ENCODE measurements around the gene SLAMF7. TPM values are rescaled to one million over a fixed set of nuclear protein-coding genes. Genes with fewer than 3 reads are reported as not detected.

Gene SLAMF7
- polyA plus RNA-seq, 1 donor (not counting 4 experiments of a cell fraction or from before 2014, with no cell fraction given) = 31.0 TPM

- Histone ChIP-seq H3K27ac (ENCODE audit: control insufficient read depth, insufficient read depth, low read length) (no peak overlapping the region), H3K79me2 (ENCODE audit: control insufficient read depth, insufficient read depth, low read length) (no peaks in the 10 kb centered on the region), H3K9ac (ENCODE audit: control insufficient read depth, extremely low read depth, insufficient read depth, low read length) (no peak overlapping the region), H3K9me3 (ENCODE audit: control insufficient read depth, low read depth, low read length) (no peaks in the 10 kb centered on the region), H3K4me1 (ENCODE audit: control insufficient read depth, extremely low read depth, insufficient read depth, low read length) (peaks cover 18% of the 10 kb centered on the region), H3K36me3 (ENCODE audit: control insufficient read depth in 2 of 2, extremely low read depth in 1 of 2, insufficient read depth in 2 of 2, low read length in 2 of 2) (peaks cover 0 to 9% of the 10 kb centered on the region in 2 experiments), H3K4me3 (ENCODE audit: control insufficient read depth in 2 of 3, extremely low read depth in 1 of 3, insufficient read depth in 2 of 3, low read depth in 1 of 3, low read length in 3 of 3) (no peak overlapping the region), H3K4me2 (ENCODE audit: control insufficient read depth, extremely low read depth, insufficient read depth, low read depth, low read length) (no peak overlapping the region), H2AFZ (ENCODE audit: control insufficient read depth, low read length) (no peak overlapping the region), H4K20me1 (ENCODE audit: control insufficient read depth, extremely low read depth, insufficient read depth, low read length) (no peaks in the 10 kb centered on the region), H3K9me1 (ENCODE audit: control insufficient read depth, extremely low read depth, insufficient read depth, low read length) (no peaks in the 10 kb centered on the region), H3K27me3 (ENCODE audit: control insufficient read depth, extremely low read depth, insufficient read depth, low read length) (no peaks in the 10 kb centered on the region)
- TF ChIP-seq EZH2 (IDR thresholded peaks at IDR 0.05; ENCODE audit: low read length) (no peak), CTCF (optimal IDR thresholded peaks at IDR 0.05 in 1 of 3, IDR thresholded peaks at IDR 0.05 in 1 of 3, conservative IDR thresholded peaks at IDR 0.05 in 1 of 3; ENCODE audit: extremely low read depth in 1 of 3, insufficient read depth in 2 of 3, low read length in 3 of 3) (no peak)
- FAIRE-seq = no peak
- dilution Hi-C loops (cut with MboI; ENCODE audit: extremely low pct_ligation_motif_present, low sequenced_read_pairs) = no loop called here
- DNase-seq (ENCODE audit: low read depth, low spot score) = no peak
Observed at GRCh38 chr1:160746836-160747500, 7.9 kb downstream of the SLAMF7 start.

- Histone ChIP-seq H3K36me3 (ENCODE audit: control insufficient read depth in 2 of 2, extremely low read depth in 1 of 2, insufficient read depth in 2 of 2, low read length in 2 of 2) (peaks cover 0 to 10% of the 10 kb centered on the region in 2 experiments), H3K4me2 (ENCODE audit: control insufficient read depth, extremely low read depth, insufficient read depth, low read depth, low read length) (no peak overlapping the region), H3K27ac (ENCODE audit: control insufficient read depth, insufficient read depth, low read length) (peak overlapping the region; percentile 29), H3K9ac (ENCODE audit: control insufficient read depth, extremely low read depth, insufficient read depth, low read length) (no peak overlapping the region), H3K9me3 (ENCODE audit: control insufficient read depth, low read depth, low read length) (no peaks in the 10 kb centered on the region), H2AFZ (ENCODE audit: control insufficient read depth, low read length) (no peak overlapping the region), H3K4me3 (ENCODE audit: control insufficient read depth in 2 of 3, extremely low read depth in 1 of 3, insufficient read depth in 2 of 3, low read depth in 1 of 3, low read length in 3 of 3) (no peak overlapping the region), H3K79me2 (ENCODE audit: control insufficient read depth, insufficient read depth, low read length) (no peaks in the 10 kb centered on the region), H3K4me1 (ENCODE audit: control insufficient read depth, extremely low read depth, insufficient read depth, low read length) (peaks cover 18% of the 10 kb centered on the region), H4K20me1 (ENCODE audit: control insufficient read depth, extremely low read depth, insufficient read depth, low read length) (no peaks in the 10 kb centered on the region), H3K27me3 (ENCODE audit: control insufficient read depth, extremely low read depth, insufficient read depth, low read length) (no peaks in the 10 kb centered on the region), H3K9me1 (ENCODE audit: control insufficient read depth, extremely low read depth, insufficient read depth, low read length) (no peaks in the 10 kb centered on the region)
- dilution Hi-C loops (cut with MboI; ENCODE audit: extremely low pct_ligation_motif_present, low sequenced_read_pairs) = no loop called here
- FAIRE-seq (no peak), DNase-seq (ENCODE audit: low read depth, low spot score) (no peak)
- TF ChIP-seq EZH2 (IDR thresholded peaks at IDR 0.05; ENCODE audit: low read length) (no peak), CTCF (optimal IDR thresholded peaks at IDR 0.05 in 1 of 3, IDR thresholded peaks at IDR 0.05 in 1 of 3, conservative IDR thresholded peaks at IDR 0.05 in 1 of 3; ENCODE audit: extremely low read depth in 1 of 3, insufficient read depth in 2 of 3, low read length in 3 of 3) (no peak)
Observed at GRCh38 chr1:160747717-160748116, 8.7 kb downstream of the SLAMF7 start.
